Ovary (tissue), 9 donors: ENCODE data around the gene MCTP1. TPM values are rescaled to one million over a fixed set of nuclear protein-coding genes. Genes with fewer than 3 reads are reported as not detected.

Experiments used
- DNase-seq, 5 donors: peaks; one replicate each; pipeline ENCODE4 v3.0.0-alpha.2; 2019 to 2020
- H3K27ac ChIP-seq, 2 donors: fragments of 200-600 bp; one replicate each; pipeline versions ENCODE4 v1.5.1 to v1.8.0; 2019 to 2022
- H3K27me3 ChIP-seq: fragments of 200-600 bp; one replicate; pipeline ENCODE4 v1.8.0; 2022
- H3K36me3 ChIP-seq: fragments of 200-600 bp; sonication (generic); one replicate; pipeline ENCODE4 v1.5.1; 2019
- H3K4me1 ChIP-seq: one replicate; pipeline ENCODE4 v1.8.1; 2013; ENCODE audit warnings: mild to moderate bottlenecking, moderate library complexity; ENCODE audit not compliant: insufficient read depth
- H3K4me3 ChIP-seq: fragments of 200-600 bp; sonication (generic); one replicate; pipeline ENCODE4 v1.5.1; 2017
- H3K9me3 ChIP-seq, 2 donors: fragments of 200-600 bp in 1 of 2; sonication (generic) in 1 of 2; one replicate each; pipeline versions ENCODE4 v1.5.1 to v1.8.1; 2013 to 2019; ENCODE audit warnings: mild to moderate bottlenecking in 1 of 2, moderate library complexity in 1 of 2
- CTCF ChIP-seq, 3 donors: fragments of 450-650 bp in 2 of 3; fragments of 200-600 bp in 1 of 3; IDR thresholded peaks; one replicate each; pipeline versions ENCODE4 v1.5.1 to v1.8.0; 2016 to 2022; ENCODE audit warnings: antibody characterized with exemption in 3 of 3, mild to moderate bottlenecking in 1 of 3
- EP300 ChIP-seq: sonication (generic); formaldehyde crosslinking; IDR thresholded peaks from one replicate; pipeline ENCODE4 v1.6.1; 2017; ENCODE audit warnings: antibody characterized with exemption
- POLR2A ChIP-seq: fragments of 450-650 bp; IDR thresholded peaks from one replicate; pipeline ENCODE4 v1.6.1; 2017; ENCODE audit warnings: antibody characterized with exemption, mild to moderate bottlenecking, moderate library complexity
- WGBS, 3 donors: extraction: QIAGEN DNeasy Blood & Tissue Kit in 1 of 3; methylation state at CpG; one replicate each; pipeline versions ENCODE4 v1.1.5 to v1.1.7; 2013 to 2017; 5-methylcytosine and 5-hydroxymethylcytosine counted together
- intact Hi-C, 4 donors: fragments of 100-400 bp; cut with DNase I; formaldehyde crosslinking; loops; one replicate each; pipeline versions ENCODE4 v1.11.0 to v1.15.1; 2022 to 2023
- polyA plus RNA-seq, 2 donors: library from polyadenylated mRNA; stranded (reverse); fragments of 200-250 nt in 1 of 2; fragments of 350-450 nt in 1 of 2; fragmentation: Illumina TruSeq in 1 of 2; extraction: RNeasy Lipid Tissue Mini Kit (QIAGEN cat#74804) in 1 of 2; gene quantifications; one replicate each; pipeline ENCODE4 v1.2.3, GENCODE V29; 2013 to 2014
- small RNA-seq: library from RNA; depleted of rRNA; stranded (forward); fragments of <200 nt; gene quantifications from one replicate; pipeline ENCODE3, GENCODE V24; 2016
- total RNA-seq, 7 donors: library from RNA; depleted of rRNA in 2 of 7; stranded (reverse); fragments of >200 nt in 2 of 7; fragmentation: NEBNext Ultra II Directional in 3 of 7; extraction: Animal tissue kit (Norgen Biotek cat#: 25700) in 3 of 7; gene quantifications; one replicate each; pipeline versions ENCODE4 v1.1.0 to v1.2.4, GENCODE V29; 2016 to 2023
- donor health status: DM: no; HTN: no; CAD: no; lungs with moderate emphysema.
- donor health status: DM: no; HTN: no; CAD: no.
- donor health status: Bipolar disorder and iron deficiency.
- donor health status: DM: yes; HTN: yes; CAD: no.
- donor health status: DM: no; HTN: no; CAD: no.
- donor health status: DM: yes; HTN: yes; CAD: no.

Gene MCTP1
- total and polyA plus RNA-seq, 9 donors, result 1.7 to 11.4 (median 5.0) TPM

- H3K27me3 ChIP-seq, result no peaks in the 10 kb centered on the region
- WGBS, 3 donors, result 92 to 97% (median 95%) methylated on average over 6 to 8 of the region's 8 CpGs
- H3K9me3 ChIP-seq, result no peaks in the 10 kb centered on the region
- H3K36me3 ChIP-seq, result no peaks in the 10 kb centered on the region
- TF ChIP-seq CTCF (IDR thresholded peaks at IDR 0.05), result no peak
- no peak for TF ChIP-seq EP300
- TF ChIP-seq POLR2A, result no peak
- no peak overlapping the region for H3K27ac ChIP-seq
- H3K4me3 ChIP-seq, result no peak overlapping the region
- intact Hi-C loops, result no loop called here
- DNase-seq, result no peak
- H3K4me1 ChIP-seq, result no peaks in the 10 kb centered on the region
Measured at GRCh38 chr5:94660506-94660905, 624.4 kb downstream of the MCTP1 start.

- Histone ChIP-seq H3K27me3 (no peaks in the 10 kb centered on the region), H3K4me1 (no peaks in the 10 kb centered on the region), H3K36me3 (no peaks in the 10 kb centered on the region), H3K9me3 (no peaks in the 10 kb centered on the region), H3K4me3 (no peak overlapping the region), H3K27ac (no peak overlapping the region)
- no peak for DNase-seq
- intact Hi-C loops, result no loop called here
- TF ChIP-seq EP300 (no peak), POLR2A (no peak), CTCF (IDR thresholded peaks at IDR 0.05) (no peak)
- WGBS, 3 donors, result 100% methylated on average over 1 of the region's 1 CpG
Measured at GRCh38 chr5:94658272-94658671, 626.6 kb downstream of the MCTP1 start.

Small RNA genes within 50 kb of the gene (small RNA-seq; reads per million reads assigned to genes)
- not detected for gene RF02271

Other genes starting within 250 kb of the MCTP1 start
- gene FAM81B, start 106.3 kb upstream of the MCTP1 start, total RNA-seq, result 10 to 100 TPM in 1 of 7 donors, 1 to 10 TPM in 3, under 1 TPM in 1, not detected in 2; 0.36 to 20.8 (median 2.5) TPM
- gene FAM81B, start 106.3 kb upstream of the MCTP1 start, polyA plus RNA-seq, result under 1 TPM in 1 of 2 donors, not detected in 1; 0.43 TPM